ENCODE results near the gene PHB1. TPM values are rescaled to one million over a fixed set of nuclear protein-coding genes. Genes with fewer than 3 reads are reported as not detected.

Gene PHB1
- total RNA-seq, 4 donors from 2014 or later = 98.7 to 108 (median 102) TPM

- H3K36me3 ChIP-seq = no peaks in the 10 kb centered on the region
- H3K4me3 ChIP-seq = peak overlapping the region; percentile 84 to 93
- no peaks in the 10 kb centered on the region for H3K27me3 ChIP-seq
- H3K27ac ChIP-seq = peak overlapping the region; percentile 75 to 96 (median 95)
- WGBS, 2 donors (ENCODE audit: low coverage in 1 of 2) = 0 to 2% methylated on average over 5 to 11 of the region's 52 CpGs
- no peaks in the 10 kb centered on the region for H3K9me3 ChIP-seq
- TF ChIP-seq CTCF (IDR thresholded peaks at IDR 0.05) (no peak), POLR2A (IDR thresholded peaks at IDR 0.05) (no peak), EP300 (IDR thresholded peaks at IDR 0.05) (no peak), POLR2AphosphoS5 (IDR thresholded peaks at IDR 0.05) (no peak)
- H3K4me1 ChIP-seq = peaks cover 0 to 59% (median 13%) of the 10 kb centered on the region in 3 donors
- peak; percentile 7 for ATAC-seq
Measured at GRCh38 chr17:49361129-49361901, 53.4 kb downstream of the PHB1 start.

- H3K27me3 ChIP-seq = no peaks in the 10 kb centered on the region
- no peak for ATAC-seq
- H3K27ac ChIP-seq = peak overlapping the region in 3 of 4 donors; percentile 95 to 96 (median 95)
Measured at GRCh38 chr17:49360796-49361128, 53.9 kb downstream of the PHB1 start.

GRCh38 chr17:49359990-49360795 is 54.5 kb downstream of the PHB1 start:
- H3K4me3 ChIP-seq = peak overlapping the region; percentile 84 to 93
- TF ChIP-seq CTCF (IDR thresholded peaks at IDR 0.05) = no peak
- TF ChIP-seq POLR2A (IDR thresholded peaks at IDR 0.05) = no peak
- no peak for TF ChIP-seq POLR2AphosphoS5 (IDR thresholded peaks at IDR 0.05)
- no peak for TF ChIP-seq EP300 (IDR thresholded peaks at IDR 0.05)
- no peak for ATAC-seq
- 11 to 12% methylated on average over 8 of the region's 8 CpGs for WGBS, 2 donors (ENCODE audit: low coverage in 1 of 2)
- H3K9me3 ChIP-seq = no peaks in the 10 kb centered on the region
- H3K27ac ChIP-seq = peak overlapping the region in 3 of 4 donors; percentile 95 to 96 (median 95)
- no peaks in the 10 kb centered on the region for H3K27me3 ChIP-seq
- H3K4me1 ChIP-seq = peaks cover 0 to 69% (median 13%) of the 10 kb centered on the region in 3 donors
- no peaks in the 10 kb centered on the region for H3K36me3 ChIP-seq

More at GRCh38 chr17:49360796-49361128, 53.9 kb downstream of the PHB1 start:
- WGBS, 2 donors (ENCODE audit: low coverage in 1 of 2) = 2 to 3% methylated on average over 6 to 8 of the region's 8 CpGs
- peaks cover 0 to 64% (median 13%) of the 10 kb centered on the region in 3 donors for H3K4me1 ChIP-seq
- TF ChIP-seq POLR2A (IDR thresholded peaks at IDR 0.05) (no peak), EP300 (IDR thresholded peaks at IDR 0.05) (no peak), POLR2AphosphoS5 (IDR thresholded peaks at IDR 0.05) (no peak), CTCF (IDR thresholded peaks at IDR 0.05) (no peak)
- peak overlapping the region; percentile 84 to 93 for H3K4me3 ChIP-seq
- no peaks in the 10 kb centered on the region for H3K36me3 ChIP-seq
- H3K9me3 ChIP-seq = no peaks in the 10 kb centered on the region

- H3K4me1 ChIP-seq = peaks cover 3 to 83% (median 13%) of the 10 kb centered on the region in 3 donors
- no peaks in the 10 kb centered on the region for H3K9me3 ChIP-seq
- peak overlapping the region in 1 of 2 donors; percentile 14 for H3K4me3 ChIP-seq
- WGBS, 2 donors (ENCODE audit: low coverage in 1 of 2) = 22 to 27% methylated on average over 3 to 4 of the region's 4 CpGs
- H3K27ac ChIP-seq = peak overlapping the region in 3 of 4 donors; percentile 2 to 39 (median 31)
- TF ChIP-seq POLR2AphosphoS5 (IDR thresholded peaks at IDR 0.05) (no peak), CTCF (IDR thresholded peaks at IDR 0.05) (no peak), POLR2A (IDR thresholded peaks at IDR 0.05) (no peak), EP300 (IDR thresholded peaks at IDR 0.05) (no peak)
- no peaks in the 10 kb centered on the region for H3K27me3 ChIP-seq
- ATAC-seq = no peak
- no peaks in the 10 kb centered on the region for H3K36me3 ChIP-seq
Measured at GRCh38 chr17:49358641-49359247, 55.9 kb downstream of the PHB1 start.

Measured in gastroesophageal sphincter (tissue), 4 donors.